GM12878 (cell line): Measurements from ENCODE around the gene CEACAM21. TPM values are rescaled to one million over a fixed set of nuclear protein-coding genes. Genes with fewer than 3 reads are reported as not detected.

Source experiments
- ATAC-seq: fragments of 200-7000 bp; cut with Tn5 transposase; 3 replicates; pipeline ENCODE4 v1.9.1; 2020; ENCODE audit warnings: mild to moderate bottlenecking, moderate library complexity
- BruUV-seq: library from RNA; stranded (reverse); fragments of 400-500 nt; replicated peaks from 2 replicates; lab custom pipeline; 2021; lab: Mats Ljungman, UMichigan
- CTCF ChIA-PET: fragments of 300-600 bp; sonication (Branson Sonifier 250); formaldehyde crosslinking; extraction: SDS; loops from one replicate; lab custom pipeline; 2021; ENCODE audit warnings: inconsistent platforms; lab: Yijun Ruan, JAX
- POLR2A ChIA-PET: fragments of 350-600 bp; formaldehyde crosslinking; extraction: SDS; loops from one replicate; lab custom pipeline; 2021; ENCODE audit warnings: inconsistent platforms; lab: Charles Lee
- RAD21 ChIA-PET: fragments of 300-600 bp; sonication (Branson Sonifier 250); formaldehyde crosslinking; loops from one replicate; lab custom pipeline; 2023; ENCODE audit warnings: antibody characterized with exemption; ENCODE audit not compliant: unreplicated experiment; lab: Charles Lee
- SMC1A ChIA-PET: fragments of 300-600 bp; sonication (Branson Sonifier 250); formaldehyde crosslinking; loops from one replicate; lab custom pipeline; 2023; ENCODE audit not compliant: unreplicated experiment, uncharacterized antibody; lab: Charles Lee
- DNase-seq: peaks from one replicate; pipeline ENCODE4 v3.0.0-alpha.2; 2011; ENCODE audit warnings: low read depth, low spot score
- FAIRE-seq: peaks from 3 replicates; lab custom pipeline; 2011; peaks lifted over from hg19 to GRCh38; lab: Jason Lieb, UNC
- H2AFZ ChIP-seq: 2 replicates; pipeline ENCODE4 v1.6.0; 2011; ENCODE audit warnings: low read depth, low read length, control low read depth; ENCODE audit not compliant: control insufficient read depth
- H3K27ac ChIP-seq: 2 replicates; pipeline ENCODE4 v1.5.1; 2011; ENCODE audit warnings: control low read depth; ENCODE audit not compliant: control insufficient read depth, insufficient read depth
- H3K27me3 ChIP-seq, 2 experiments: replicated peaks in 1 of 2; 2 replicates each; pipeline versions ENCODE4 v1.6.0 to v1.6.1; 2011; ENCODE audit warnings: low read length in 1 of 2; ENCODE audit not compliant: control insufficient read depth in 2 of 2, insufficient read depth in 2 of 2
- H3K36me3 ChIP-seq, 2 experiments: 2 replicates each; pipeline ENCODE4 v1.5.1; 2011; ENCODE audit warnings: low read length in 1 of 2; ENCODE audit not compliant: control insufficient read depth in 2 of 2, insufficient read depth in 2 of 2
- H3K4me1 ChIP-seq: 2 replicates; pipeline ENCODE4 v1.6.1; 2011; ENCODE audit warnings: mild to moderate bottlenecking, low read length, moderate library complexity, mixed read lengths; ENCODE audit not compliant: control insufficient read depth, insufficient read depth
- H3K4me2 ChIP-seq: 2 replicates; pipeline ENCODE4 v1.6.0; 2011; ENCODE audit warnings: control low read depth; ENCODE audit not compliant: control insufficient read depth, insufficient read depth
- H3K4me3 ChIP-seq: fragments of 200-600 bp; sonication (generic); 2 replicates; pipeline ENCODE4 v1.5.1; 2016
- H3K79me2 ChIP-seq: 2 replicates; pipeline ENCODE4 v1.6.0; 2011; ENCODE audit warnings: low read length; ENCODE audit not compliant: control insufficient read depth, insufficient read depth
- H3K9ac ChIP-seq: 2 replicates; pipeline ENCODE4 v1.8.0; 2011; ENCODE audit warnings: low read length, control low read depth, mixed read lengths; ENCODE audit not compliant: control insufficient read depth, insufficient read depth
- H3K9me3 ChIP-seq: replicated peaks from 3 replicates; pipeline ENCODE4 v1.5.1; 2011; ENCODE audit warnings: mild to moderate bottlenecking, low read length; ENCODE audit not compliant: control insufficient read depth, insufficient read depth
- H4K20me1 ChIP-seq: 2 replicates; pipeline ENCODE4 v1.6.0; 2011; ENCODE audit not compliant: control insufficient read depth, insufficient read depth
- BHLHE40 ChIP-seq, 2 experiments: fragments of 450-650 bp in 1 of 2; IDR thresholded peaks; 2 replicates each; pipeline ENCODE4 v1.6.1; 2011 to 2017; ENCODE audit warnings: low read depth in 2 of 2, borderline replicate concordance in 1 of 2, improper control_type of control experiment in 1 of 2, low read length in 1 of 2, mild to moderate bottlenecking in 1 of 2
- HDAC2 ChIP-seq: fragments of 200-600 bp; sonication (generic); IDR thresholded peaks from 2 replicates; pipeline ENCODE4 v1.6.1; 2017
- KDM1A ChIP-seq: fragments of 200-600 bp; sonication (generic); IDR thresholded peaks from 2 replicates; pipeline ENCODE4 v1.6.1; 2016; ENCODE audit warnings: borderline replicate concordance
- MEF2A ChIP-seq: IDR thresholded peaks from 2 replicates; pipeline ENCODE4 v1.6.1; 2011; ENCODE audit warnings: low read depth, mild to moderate bottlenecking, low read length, moderate library complexity; ENCODE audit not compliant: insufficient read depth
- POU2F2 ChIP-seq: IDR thresholded peaks from 3 replicates; pipeline ENCODE4 v1.6.1; 2011; ENCODE audit warnings: low read depth, mild to moderate bottlenecking, low read length, borderline replicate concordance
- SPI1 ChIP-seq: IDR thresholded peaks from 2 replicates; pipeline ENCODE4 v1.6.1; 2011; ENCODE audit warnings: low read depth, mild to moderate bottlenecking, low read length, moderate library complexity, borderline replicate concordance; ENCODE audit not compliant: insufficient read depth
- YBX1 ChIP-seq: fragments of 450-650 bp; IDR thresholded peaks from 2 replicates; pipeline ENCODE4 v1.6.1; 2016; ENCODE audit warnings: antibody characterized with exemption
- WGBS: methylation state at CpG from one replicate; pipeline ENCODE4 v1.1.6; 2016; ENCODE audit warnings: low lambda C conversion rate; ENCODE audit not compliant: insufficient replicate concordance, insufficient coverage; ENCODE audit errors: missing lambda C conversion rate; 5-methylcytosine and 5-hydroxymethylcytosine counted together
- in situ Hi-C: fragments of 300-500 bp; cut with MboI; formaldehyde crosslinking; loops from 9 replicates; pipeline ENCODE4 v1.14.3; 2018; ENCODE audit warnings: mixed read lengths
- intact Hi-C: fragments of 100-400 bp; cut with micrococcal nuclease; formaldehyde crosslinking; loops from one replicate; pipeline ENCODE4 v1.14.2; 2022; ENCODE audit not compliant: unreplicated experiment
- polyA plus RNA-seq, 11 experiments: library from polyadenylated mRNA; depleted of rRNA in 4 of 11; unstranded in 6 of 11; stranded (reverse) in 5 of 11; fragments of >200 nt; fragmentation: Nextera tagmentation in 4 of 11; fragmentation: Illumina TruSeq in 1 of 11; extraction: Ambion mirVana in 4 of 11; extraction: Trizol in 1 of 11; gene quantifications; 1 replicate in 1 of 11; 2 replicates in 10 of 11; pipeline versions ENCODE4 v1.2.1 to v1.2.3, GENCODE V29; 2011 to 2016; ENCODE audit warnings: inconsistent platforms in 2 of 11, missing spikeins in 2 of 11, low read depth in 1 of 11
- total RNA-seq, 4 experiments: library from RNA; depleted of rRNA in 3 of 4; stranded (reverse); fragments of >200 nt in 3 of 4; fragmentation: Illumina TruSeq in 1 of 4; extraction: Trizol in 1 of 4; gene quantifications; 2 replicates each; pipeline versions ENCODE4 v1.2.1 to v1.2.3, GENCODE V29; 2013 to 2021
- TF ChIP-seq, protein P1 (sequence below): IDR thresholded peaks from 2 replicates; pipeline ENCODE4 v1.6.1; 2012; ENCODE audit warnings: improper control_type of control experiment, low read depth, low read length; ENCODE audit not compliant: insufficient replicate concordance
- TF ChIP-seq, protein P2 (sequence below): fragments of 450-650 bp; conservative IDR thresholded peaks from 2 replicates; pipeline ENCODE4 v1.6.1; 2017; ENCODE audit warnings: mild to moderate bottlenecking, moderate library complexity
- TF ChIP-seq, protein P3 (sequence below): fragments of 450-650 bp; IDR thresholded peaks from 2 replicates; pipeline ENCODE4 v1.6.1; 2017; ENCODE audit warnings: low read depth, mild to moderate bottlenecking, moderate library complexity
- TF ChIP-seq, protein P4 (sequence below): fragments of 150-350 bp; IDR thresholded peaks from 2 replicates; pipeline ENCODE4 v1.6.1; 2014; ENCODE audit warnings: mild to moderate bottlenecking, low read depth, low read length

The CEACAM21 gene
- total and polyA plus RNA-seq, 10 of the 15 experiments (the other 5 are each of a cell fraction or from before 2014, with no cell fraction given) = 0.87 to 13.6 (median 8.1) TPM

DNA sequence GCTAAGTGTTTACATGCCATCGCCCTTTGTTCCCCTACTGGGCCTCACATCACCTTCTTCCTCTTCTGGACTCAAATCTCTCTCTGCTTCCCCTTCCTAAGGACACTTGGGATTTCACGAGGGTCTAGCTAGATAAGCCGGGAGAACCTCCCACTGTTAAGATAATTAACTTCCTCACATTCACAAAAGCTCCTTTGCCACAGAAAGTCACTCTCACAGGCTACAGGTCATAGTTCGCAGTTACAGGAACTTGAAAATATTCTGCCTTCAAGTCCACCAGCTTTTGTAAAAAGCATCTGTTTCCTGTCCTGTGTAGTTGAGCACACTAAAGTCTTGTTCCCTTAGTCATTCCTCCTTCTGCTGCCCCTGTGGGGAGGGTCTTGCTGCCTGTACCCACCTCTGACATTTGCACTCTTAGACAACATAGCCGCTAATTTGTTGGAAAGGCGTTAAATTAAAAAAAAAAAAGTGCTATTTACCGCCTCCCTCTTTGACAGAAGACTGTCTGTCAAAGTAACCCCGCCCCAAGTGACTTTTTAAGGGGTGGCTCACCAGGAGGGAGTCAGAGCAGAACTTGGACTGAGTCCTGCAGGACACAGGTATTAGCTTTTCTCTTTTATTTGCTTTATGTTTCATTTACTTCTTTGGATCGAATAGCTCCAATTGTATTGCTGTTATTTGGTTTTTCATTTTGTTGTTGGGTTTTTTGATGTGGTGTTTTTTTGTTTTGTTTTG is 26.8 kb upstream of the CEACAM21 start:
- H3K4me1 ChIP-seq = peaks cover 36% of the 10 kb centered on the region
- ChIA-PET POLR2A (interaction anchor here (0.6 to 4.2 kb wide), 6 partner anchors 10 to 796 kb away, joined by 3 to 14 read pairs (median 3); partner anchors contain the start of gene B9D2), RAD21 (interaction anchor here (0.6 to 1.9 kb wide), 10 partner anchors 10 to 238 kb away, joined by 3 to 10 read pairs (median 4); no protein-coding TSS in a partner anchor), SMC1A (interaction anchor here (1.1 to 17.5 kb wide), 7 partner anchors 13 to 109 kb away, joined by 4 to 305 read pairs (median 5); partner anchors contain the start of gene DMAC2), CTCF (interaction anchor here (0.7 to 15.8 kb wide), 7 partner anchors 9 to 110 kb away, joined by 3 to 549 read pairs (median 5); partner anchors contain the start of gene DMAC2)
- intact Hi-C loops = no loop called here
- H3K36me3 ChIP-seq = no peaks in the 10 kb centered on the region
- peak overlapping the region; percentile 91 for H2AFZ ChIP-seq
- 1% methylated on average over 9 of the region's 9 CpGs for WGBS
- no TSS peak for BruUV-seq
- H3K4me2 ChIP-seq = peak overlapping the region; percentile 90
- H3K27me3 ChIP-seq = no peaks in the 10 kb centered on the region
- H3K9me3 ChIP-seq = no peaks in the 10 kb centered on the region
- peak overlapping the region; percentile 83 for H3K4me3 ChIP-seq
- H3K27ac ChIP-seq = peak overlapping the region; percentile 96
- DNase-seq = no peak
- peak overlapping the region; percentile 95 for H3K9ac ChIP-seq
- peaks cover 48% of the 10 kb centered on the region for H3K79me2 ChIP-seq
- FAIRE-seq = peak; percentile 61
- no peaks in the 10 kb centered on the region for H4K20me1 ChIP-seq
- in situ Hi-C loops = no loop called here
- ATAC-seq = peak; percentile 68
- TF ChIP-seq MEF2A = 0 out of 2 replicates have a peak, but pooled peaks have one; percentile 45
- TF ChIP-seq, protein P1, sequence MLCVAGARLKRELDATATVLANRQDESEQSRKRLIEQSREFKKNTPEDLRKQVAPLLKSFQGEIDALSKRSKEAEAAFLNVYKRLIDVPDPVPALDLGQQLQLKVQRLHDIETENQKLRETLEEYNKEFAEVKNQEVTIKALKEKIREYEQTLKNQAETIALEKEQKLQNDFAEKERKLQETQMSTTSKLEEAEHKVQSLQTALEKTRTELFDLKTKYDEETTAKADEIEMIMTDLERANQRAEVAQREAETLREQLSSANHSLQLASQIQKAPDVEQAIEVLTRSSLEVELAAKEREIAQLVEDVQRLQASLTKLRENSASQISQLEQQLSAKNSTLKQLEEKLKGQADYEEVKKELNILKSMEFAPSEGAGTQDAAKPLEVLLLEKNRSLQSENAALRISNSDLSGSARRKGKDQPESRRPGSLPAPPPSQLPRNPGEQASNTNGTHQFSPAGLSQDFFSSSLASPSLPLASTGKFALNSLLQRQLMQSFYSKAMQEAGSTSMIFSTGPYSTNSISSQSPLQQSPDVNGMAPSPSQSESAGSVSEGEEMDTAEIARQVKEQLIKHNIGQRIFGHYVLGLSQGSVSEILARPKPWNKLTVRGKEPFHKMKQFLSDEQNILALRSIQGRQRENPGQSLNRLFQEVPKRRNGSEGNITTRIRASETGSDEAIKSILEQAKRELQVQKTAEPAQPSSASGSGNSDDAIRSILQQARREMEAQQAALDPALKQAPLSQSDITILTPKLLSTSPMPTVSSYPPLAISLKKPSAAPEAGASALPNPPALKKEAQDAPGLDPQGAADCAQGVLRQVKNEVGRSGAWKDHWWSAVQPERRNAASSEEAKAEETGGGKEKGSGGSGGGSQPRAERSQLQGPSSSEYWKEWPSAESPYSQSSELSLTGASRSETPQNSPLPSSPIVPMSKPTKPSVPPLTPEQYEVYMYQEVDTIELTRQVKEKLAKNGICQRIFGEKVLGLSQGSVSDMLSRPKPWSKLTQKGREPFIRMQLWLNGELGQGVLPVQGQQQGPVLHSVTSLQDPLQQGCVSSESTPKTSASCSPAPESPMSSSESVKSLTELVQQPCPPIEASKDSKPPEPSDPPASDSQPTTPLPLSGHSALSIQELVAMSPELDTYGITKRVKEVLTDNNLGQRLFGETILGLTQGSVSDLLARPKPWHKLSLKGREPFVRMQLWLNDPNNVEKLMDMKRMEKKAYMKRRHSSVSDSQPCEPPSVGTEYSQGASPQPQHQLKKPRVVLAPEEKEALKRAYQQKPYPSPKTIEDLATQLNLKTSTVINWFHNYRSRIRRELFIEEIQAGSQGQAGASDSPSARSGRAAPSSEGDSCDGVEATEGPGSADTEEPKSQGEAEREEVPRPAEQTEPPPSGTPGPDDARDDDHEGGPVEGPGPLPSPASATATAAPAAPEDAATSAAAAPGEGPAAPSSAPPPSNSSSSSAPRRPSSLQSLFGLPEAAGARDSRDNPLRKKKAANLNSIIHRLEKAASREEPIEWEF = no peak
- TF ChIP-seq, protein P2, sequence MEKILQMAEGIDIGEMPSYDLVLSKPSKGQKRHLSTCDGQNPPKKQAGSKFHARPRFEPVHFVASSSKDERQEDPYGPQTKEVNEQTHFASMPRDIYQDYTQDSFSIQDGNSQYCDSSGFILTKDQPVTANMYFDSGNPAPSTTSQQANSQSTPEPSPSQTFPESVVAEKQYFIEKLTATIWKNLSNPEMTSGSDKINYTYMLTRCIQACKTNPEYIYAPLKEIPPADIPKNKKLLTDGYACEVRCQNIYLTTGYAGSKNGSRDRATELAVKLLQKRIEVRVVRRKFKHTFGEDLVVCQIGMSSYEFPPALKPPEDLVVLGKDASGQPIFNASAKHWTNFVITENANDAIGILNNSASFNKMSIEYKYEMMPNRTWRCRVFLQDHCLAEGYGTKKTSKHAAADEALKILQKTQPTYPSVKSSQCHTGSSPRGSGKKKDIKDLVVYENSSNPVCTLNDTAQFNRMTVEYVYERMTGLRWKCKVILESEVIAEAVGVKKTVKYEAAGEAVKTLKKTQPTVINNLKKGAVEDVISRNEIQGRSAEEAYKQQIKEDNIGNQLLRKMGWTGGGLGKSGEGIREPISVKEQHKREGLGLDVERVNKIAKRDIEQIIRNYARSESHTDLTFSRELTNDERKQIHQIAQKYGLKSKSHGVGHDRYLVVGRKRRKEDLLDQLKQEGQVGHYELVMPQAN = no peak
- TF ChIP-seq SPI1 = no peak
- no peak for TF ChIP-seq KDM1A
- TF ChIP-seq POU2F2 = peak; percentile 94; the same call in 2 of the 3 replicates
- TF ChIP-seq HDAC2 = no peak
- TF ChIP-seq, protein P3, sequence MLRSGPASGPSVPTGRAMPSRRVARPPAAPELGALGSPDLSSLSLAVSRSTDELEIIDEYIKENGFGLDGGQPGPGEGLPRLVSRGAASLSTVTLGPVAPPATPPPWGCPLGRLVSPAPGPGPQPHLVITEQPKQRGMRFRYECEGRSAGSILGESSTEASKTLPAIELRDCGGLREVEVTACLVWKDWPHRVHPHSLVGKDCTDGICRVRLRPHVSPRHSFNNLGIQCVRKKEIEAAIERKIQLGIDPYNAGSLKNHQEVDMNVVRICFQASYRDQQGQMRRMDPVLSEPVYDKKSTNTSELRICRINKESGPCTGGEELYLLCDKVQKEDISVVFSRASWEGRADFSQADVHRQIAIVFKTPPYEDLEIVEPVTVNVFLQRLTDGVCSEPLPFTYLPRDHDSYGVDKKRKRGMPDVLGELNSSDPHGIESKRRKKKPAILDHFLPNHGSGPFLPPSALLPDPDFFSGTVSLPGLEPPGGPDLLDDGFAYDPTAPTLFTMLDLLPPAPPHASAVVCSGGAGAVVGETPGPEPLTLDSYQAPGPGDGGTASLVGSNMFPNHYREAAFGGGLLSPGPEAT = peak; percentile 41; the same call in 1 of the 2 replicates
- TF ChIP-seq, protein P4, sequence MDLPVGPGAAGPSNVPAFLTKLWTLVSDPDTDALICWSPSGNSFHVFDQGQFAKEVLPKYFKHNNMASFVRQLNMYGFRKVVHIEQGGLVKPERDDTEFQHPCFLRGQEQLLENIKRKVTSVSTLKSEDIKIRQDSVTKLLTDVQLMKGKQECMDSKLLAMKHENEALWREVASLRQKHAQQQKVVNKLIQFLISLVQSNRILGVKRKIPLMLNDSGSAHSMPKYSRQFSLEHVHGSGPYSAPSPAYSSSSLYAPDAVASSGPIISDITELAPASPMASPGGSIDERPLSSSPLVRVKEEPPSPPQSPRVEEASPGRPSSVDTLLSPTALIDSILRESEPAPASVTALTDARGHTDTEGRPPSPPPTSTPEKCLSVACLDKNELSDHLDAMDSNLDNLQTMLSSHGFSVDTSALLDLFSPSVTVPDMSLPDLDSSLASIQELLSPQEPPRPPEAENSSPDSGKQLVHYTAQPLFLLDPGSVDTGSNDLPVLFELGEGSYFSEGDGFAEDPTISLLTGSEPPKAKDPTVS = no peak
- TF ChIP-seq YBX1 = no peak
- no peak for TF ChIP-seq BHLHE40 (IDR thresholded peaks at IDR 0.05; ENCODE audit: borderline replicate concordance in 1 of 2, low read depth in 2 of 2, low read length in 1 of 2)
